Dermis blood vessel endothelial cell (primary cell): ENCODE measurements around the gene PRMT3. TPM values are rescaled to one million over a fixed set of nuclear protein-coding genes. Genes with fewer than 3 reads are reported as not detected.
"Not testable (repeated sequence)": the region's sequence is repeated elsewhere in the genome, so short reads cannot be mapped to it uniquely, and the experiment has no call there.

Experiments
- DNase-seq: peaks from one replicate; pipeline ENCODE4 v3.0.0; 2010
- total RNA-seq: library from RNA; depleted of rRNA; stranded (reverse); fragments of >200 nt; gene quantifications from 2 replicates; pipeline ENCODE4 v1.2.3, GENCODE V29; 2014

The PRMT3 gene
- total RNA-seq, 1 donor from 2014 or later, result 11.7 TPM

GRCh38 chr11:20518323-20518834, 130.9 kb downstream of the PRMT3 start:
- no peak for DNase-seq

- DNase-seq, result no peak
Observed at GRCh38 chr11:20522536-20522935, 135.0 kb downstream of the PRMT3 start.

- DNase-seq, result no peak
Observed at GRCh38 chr11:20529757-20530156, 142.2 kb downstream of the PRMT3 start.

- DNase-seq, result no peak
Observed at GRCh38 chr11:20530942-20531703, 143.6 kb downstream of the PRMT3 start.

GRCh38 chr11:20535271-20535881, 147.9 kb downstream of the PRMT3 start:
- no peak for DNase-seq

- DNase-seq, result no peak
Observed at GRCh38 chr11:20536365-20536764, 148.8 kb downstream of the PRMT3 start.

GRCh38 chr11:20536784-20537183, 149.3 kb downstream of the PRMT3 start:
- DNase-seq, result no peak

GRCh38 chr11:20541503-20541902, 154.0 kb downstream of the PRMT3 start:
- DNase-seq, result no peak

- DNase-seq, result no peak
Observed at GRCh38 chr11:20544603-20545237, 157.2 kb downstream of the PRMT3 start.

- DNase-seq, result no peak
Observed at GRCh38 chr11:20547411-20547810, 159.9 kb downstream of the PRMT3 start.

- DNase-seq, result no peak
Observed at GRCh38 chr11:20551096-20551495, 163.6 kb downstream of the PRMT3 start.

GRCh38 chr11:20555783-20556182, 168.3 kb downstream of the PRMT3 start:
- DNase-seq, result no peak

- DNase-seq, result not testable (repeated sequence)
Observed at GRCh38 chr11:20556396-20556795, 168.9 kb downstream of the PRMT3 start.

- DNase-seq, result no peak
Observed at GRCh38 chr11:20558741-20559140, 171.2 kb downstream of the PRMT3 start.

Other genes starting within 250 kb of the PRMT3 start
- gene DBX1, start 227.2 kb upstream of the PRMT3 start, total RNA-seq, result not detected in 2 replicates
- 75.9 and 94.3 TPM in 2 replicates for gene HTATIP2, start 24.0 kb upstream of the PRMT3 start, total RNA-seq
- gene SLC6A5, start 211.9 kb downstream of the PRMT3 start, total RNA-seq, result not detected in 2 replicates